Mucosa of descending colon (tissue), 3 donors: ENCODE data around the gene SRMS. TPM values are rescaled to one million over a fixed set of nuclear protein-coding genes. Genes with fewer than 3 reads are reported as not detected.

Experiments used
- ATAC-seq: fragments of 200-7000 bp; cut with Tn5 transposase; one replicate; pipeline ENCODE4 v1.9.1; 2020; ENCODE audit warnings: mild to moderate bottlenecking, moderate library complexity
- DNase-seq, 3 donors: peaks; one replicate each; pipeline ENCODE4 v3.0.0-alpha.2; 2020
- H3K36me3 ChIP-seq: fragments of 200-600 bp; one replicate; pipeline ENCODE4 v1.8.0; 2021; ENCODE audit warnings: low read depth, mild to moderate bottlenecking
- H3K4me1 ChIP-seq: fragments of 200-600 bp; one replicate; pipeline ENCODE4 v1.8.0; 2021; ENCODE audit warnings: low read depth, mild to moderate bottlenecking
- H3K4me3 ChIP-seq: fragments of 200-600 bp; one replicate; pipeline ENCODE4 v1.8.0; 2021; ENCODE audit warnings: mild to moderate bottlenecking
- H3K9me3 ChIP-seq: fragments of 200-600 bp; one replicate; pipeline ENCODE4 v1.8.0; 2021; ENCODE audit warnings: mild to moderate bottlenecking
- intact Hi-C, 2 donors: fragments of 100-400 bp; cut with DNase I in 1 of 2; cut with micrococcal nuclease in 1 of 2; formaldehyde crosslinking; loops; one replicate each; pipeline versions ENCODE4 v1.11.0 to v1.11.1; 2022; cut with DNase I, micrococcal nuclease
- total RNA-seq, 3 donors: library from RNA; stranded (reverse); fragmentation: NEBNext Ultra II Directional in 2 of 3; extraction: Animal tissue kit (Norgen Biotek cat#: 25700) in 2 of 3; gene quantifications; one replicate each; pipeline versions ENCODE4 v1.2.1 to v1.2.4, GENCODE V29; 2021 to 2023
- TF ChIP-seq, protein P1 (sequence below): fragments of 200-600 bp; IDR thresholded peaks from one replicate; pipeline ENCODE4 v1.8.0; 2022; ENCODE audit warnings: antibody characterized with exemption, mild to moderate bottlenecking
- donor health status: DM: no; HTN: no; CAD: no; lungs with moderate emphysema.
- donor health status: DM: no; HTN: no; CAD: no.
- donor health status: DM: no; HTN: yes; CAD: no.

Gene SRMS
- total RNA-seq, 3 donors from 2014 or later: 0.25 to 0.52 (median 0.27) TPM

GRCh38 chr20:63537525-63538203, 9.9 kb downstream of the SRMS start:
- ATAC-seq: peak; percentile 74

DNA sequence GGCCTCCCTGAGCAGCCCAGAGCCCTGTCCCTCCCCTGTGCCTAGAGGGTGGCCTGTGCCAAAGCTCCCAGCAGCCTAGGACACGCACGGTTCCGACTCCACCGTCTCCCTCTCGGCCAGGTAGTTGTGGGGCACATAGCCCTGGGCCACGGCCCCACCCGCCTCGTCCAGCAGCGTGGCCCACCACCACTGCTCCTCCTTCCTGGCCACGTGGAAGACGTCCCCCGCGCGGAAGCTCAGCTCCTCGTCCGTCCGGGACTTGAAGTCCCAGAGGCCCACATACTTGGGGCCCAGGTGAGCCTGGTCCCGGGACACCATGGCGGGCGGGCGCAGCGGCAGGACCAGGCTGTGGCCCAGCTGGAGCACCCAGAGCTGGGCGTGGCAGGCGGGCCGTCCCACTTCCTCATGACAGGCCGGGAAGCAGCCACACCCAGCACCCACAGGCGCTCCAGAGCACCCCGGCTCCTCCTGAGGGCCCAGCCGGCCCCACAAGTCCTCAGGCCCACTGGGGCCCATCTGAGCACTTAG, 10.5 kb downstream of the SRMS start, which contains the start of gene PTK6:
Gene PTK6, minus strand, starts transcription at position 380 of the 528 bp plus-strand sequence. Its CDS starts 62 bp downstream, at position 318.
- TF ChIP-seq, protein P1, sequence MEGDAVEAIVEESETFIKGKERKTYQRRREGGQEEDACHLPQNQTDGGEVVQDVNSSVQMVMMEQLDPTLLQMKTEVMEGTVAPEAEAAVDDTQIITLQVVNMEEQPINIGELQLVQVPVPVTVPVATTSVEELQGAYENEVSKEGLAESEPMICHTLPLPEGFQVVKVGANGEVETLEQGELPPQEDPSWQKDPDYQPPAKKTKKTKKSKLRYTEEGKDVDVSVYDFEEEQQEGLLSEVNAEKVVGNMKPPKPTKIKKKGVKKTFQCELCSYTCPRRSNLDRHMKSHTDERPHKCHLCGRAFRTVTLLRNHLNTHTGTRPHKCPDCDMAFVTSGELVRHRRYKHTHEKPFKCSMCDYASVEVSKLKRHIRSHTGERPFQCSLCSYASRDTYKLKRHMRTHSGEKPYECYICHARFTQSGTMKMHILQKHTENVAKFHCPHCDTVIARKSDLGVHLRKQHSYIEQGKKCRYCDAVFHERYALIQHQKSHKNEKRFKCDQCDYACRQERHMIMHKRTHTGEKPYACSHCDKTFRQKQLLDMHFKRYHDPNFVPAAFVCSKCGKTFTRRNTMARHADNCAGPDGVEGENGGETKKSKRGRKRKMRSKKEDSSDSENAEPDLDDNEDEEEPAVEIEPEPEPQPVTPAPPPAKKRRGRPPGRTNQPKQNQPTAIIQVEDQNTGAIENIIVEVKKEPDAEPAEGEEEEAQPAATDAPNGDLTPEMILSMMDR: no peak
- peak within 1 kb of the TSS; percentile 42 for H3K4me3 ChIP-seq
- DNase-seq: peak; percentile 88 to 92 (median 90)
- intact Hi-C loops: loop anchor here (5.0 kb wide), 1 partner anchor 435 kb away; no protein-coding TSS in a partner anchor
- H3K4me1 ChIP-seq: peaks cover 38% of the 10 kb centered on the region
- no peaks in the 10 kb centered on the region for H3K36me3 ChIP-seq
- ATAC-seq: peak; percentile 61
- H3K9me3 ChIP-seq: no peaks in the 10 kb centered on the region

More at GRCh38 chr20:63537525-63538203, 9.9 kb downstream of the SRMS start:
- Histone ChIP-seq H3K9me3 (no peaks in the 10 kb centered on the region), H3K4me1 (peaks cover 38% of the 10 kb centered on the region), H3K36me3 (no peaks in the 10 kb centered on the region), H3K4me3 (no peak overlapping the region)
- intact Hi-C loops: loop anchor here (5.0 kb wide), 1 partner anchor 435 kb away; no protein-coding TSS in a partner anchor
- peak; percentile 96 to 98 (median 98) for DNase-seq
- TF ChIP-seq, protein P1: peak; percentile 95

DNA sequence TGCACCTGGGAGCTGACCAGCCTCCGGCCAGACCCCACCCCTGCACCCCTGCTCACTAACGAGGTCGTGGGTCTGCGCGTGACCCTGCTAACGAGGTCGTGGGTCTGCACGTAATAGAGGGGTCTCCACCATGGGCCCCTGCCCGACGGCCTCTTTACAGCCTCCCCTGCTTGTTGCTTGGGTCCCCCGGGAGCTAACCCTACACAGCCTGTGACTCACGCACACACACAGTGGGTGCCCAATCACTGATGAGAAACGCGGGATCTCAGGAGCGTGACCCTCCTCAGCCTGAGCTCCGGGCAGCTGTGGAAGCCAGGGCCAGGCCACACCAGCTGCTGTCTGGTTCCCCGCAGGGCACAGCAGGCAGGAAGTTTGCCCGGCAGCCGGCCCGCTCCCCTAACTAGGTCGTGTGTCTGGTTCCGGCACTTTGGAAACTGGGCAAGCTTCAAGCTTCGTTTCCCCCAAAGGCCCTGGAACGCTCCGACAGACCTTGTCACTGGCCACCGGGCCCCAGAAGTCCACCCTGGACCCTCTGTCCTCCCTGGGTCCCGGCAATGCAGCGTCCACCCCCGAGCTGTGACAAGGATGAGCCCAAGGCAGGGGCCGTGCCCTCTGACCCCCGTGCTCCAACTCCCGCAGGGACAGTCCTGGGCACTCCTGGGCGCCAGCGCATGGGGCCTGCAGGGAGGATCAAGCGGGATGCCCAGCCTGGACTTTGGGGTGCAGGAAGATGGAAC, 11.1 kb downstream of the SRMS start:
- intact Hi-C loops: loop anchor here (5.0 kb wide), 1 partner anchor 436 kb away; no protein-coding TSS in a partner anchor
- H3K9me3 ChIP-seq: no peaks in the 10 kb centered on the region
- TF ChIP-seq, protein P1: no peak
- H3K4me3 ChIP-seq: peak overlapping the region; percentile 42
- no peaks in the 10 kb centered on the region for H3K36me3 ChIP-seq
- peak; percentile 58 to 71 (median 70) for DNase-seq
- ATAC-seq: no peak
- peaks cover 43% of the 10 kb centered on the region for H3K4me1 ChIP-seq

DNA sequence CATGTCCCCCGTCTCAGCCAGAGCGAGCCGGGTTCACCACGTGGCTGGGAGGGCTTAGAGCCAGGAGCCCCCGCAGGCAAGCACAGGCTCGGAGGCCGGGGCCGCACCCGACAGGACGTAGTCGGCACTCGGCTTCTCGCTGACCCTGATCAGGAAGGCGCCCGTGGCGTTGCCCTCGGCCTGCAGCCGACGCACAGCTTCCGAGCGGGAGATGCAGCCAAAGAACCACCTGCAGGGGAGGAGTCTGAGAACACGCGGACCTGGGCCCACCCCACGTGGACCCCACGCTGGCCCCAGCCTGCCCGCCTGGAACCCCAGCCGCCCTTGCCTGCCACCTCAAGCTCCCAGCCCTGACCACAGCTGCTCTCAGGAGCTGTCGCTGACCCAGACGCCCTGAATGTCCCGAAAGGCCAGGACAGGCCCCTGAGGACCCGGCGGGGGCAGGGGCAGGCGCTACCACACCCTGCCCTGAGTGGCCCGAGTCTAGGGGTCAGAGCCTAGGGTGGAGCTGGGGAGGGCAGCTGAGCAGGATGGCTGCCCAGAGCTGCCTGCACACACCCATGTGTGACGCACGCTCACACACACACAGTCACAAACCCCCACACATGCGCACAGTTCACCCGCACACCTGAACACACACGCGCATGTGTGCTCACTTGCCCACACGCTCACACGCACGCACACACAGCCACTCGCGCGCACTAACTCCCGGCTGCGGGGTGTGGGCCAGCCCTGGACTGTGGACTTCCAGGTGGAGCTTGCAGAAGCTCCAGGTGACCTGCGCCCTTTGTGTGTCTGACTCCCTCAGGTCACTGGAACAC, 12.5 kb downstream of the SRMS start:
- Histone ChIP-seq H3K9me3 (no peaks in the 10 kb centered on the region), H3K4me1 (peaks cover 43% of the 10 kb centered on the region), H3K4me3 (no peak overlapping the region), H3K36me3 (no peaks in the 10 kb centered on the region)
- DNase-seq (peak; percentile 87 to 91 (median 88)), ATAC-seq (peak; percentile 54)
- TF ChIP-seq, protein P1: no peak
- intact Hi-C loops: loop anchor here (5.0 kb wide), 1 partner anchor 437 kb away; no protein-coding TSS in a partner anchor

GRCh38 chr20:63534427-63534830, 13.1 kb downstream of the SRMS start:
- Histone ChIP-seq H3K36me3 (no peaks in the 10 kb centered on the region), H3K9me3 (no peaks in the 10 kb centered on the region), H3K4me1 (peaks cover 42% of the 10 kb centered on the region), H3K4me3 (no peak overlapping the region)
- TF ChIP-seq, protein P1: no peak
- DNase-seq (peak in 2 of 3 donors; percentile 29 to 70), ATAC-seq (no peak)
- intact Hi-C loops: no loop called here
